ENCODE data around the gene AACS. TPM values are rescaled to one million over a fixed set of nuclear protein-coding genes. Genes with fewer than 3 reads are reported as not detected.

The AACS gene
- total and polyA plus RNA-seq, 2 of the 13 experiments (the other 11 are each of a cell fraction or from before 2014, with no cell fraction given), result 23.3 to 28.8 TPM

DNA sequence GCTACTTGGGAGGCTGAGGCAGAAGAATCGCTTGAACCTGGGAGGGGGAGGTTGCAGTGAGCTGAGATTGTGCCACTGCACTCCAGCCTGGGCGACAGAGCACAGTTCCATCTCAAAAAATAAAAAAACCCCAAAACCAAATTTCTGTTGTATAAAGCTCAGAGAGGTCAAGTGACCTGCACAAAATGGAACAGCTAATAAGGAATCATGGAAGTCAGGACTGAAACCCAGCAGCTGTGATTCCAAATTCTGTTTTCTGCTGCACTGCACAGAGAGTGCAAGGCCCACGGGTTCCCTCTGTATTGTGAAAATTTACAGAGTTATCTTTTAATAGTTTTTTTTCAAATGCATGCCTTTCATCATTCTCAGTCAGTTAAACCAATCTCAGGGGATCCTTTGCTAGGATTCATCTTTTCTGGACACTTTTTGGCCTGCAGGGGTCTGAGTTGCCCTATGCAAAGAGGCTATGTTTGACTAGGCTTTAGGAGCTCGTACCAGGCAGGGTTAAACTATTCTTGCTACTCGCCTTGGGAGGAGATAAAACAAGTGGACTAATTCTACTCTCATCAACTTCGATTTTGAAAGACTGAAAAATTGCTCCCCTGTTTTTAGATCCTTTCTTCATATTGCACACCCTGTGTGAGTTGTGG is 26.1 kb upstream of the AACS start:
- ATAC-seq, result 0 out of 3 replicates have a peak, but pooled peaks have one; percentile 33
- no TSS peak for BruUV-seq (replicated peaks)
- no peak for FAIRE-seq

DNA sequence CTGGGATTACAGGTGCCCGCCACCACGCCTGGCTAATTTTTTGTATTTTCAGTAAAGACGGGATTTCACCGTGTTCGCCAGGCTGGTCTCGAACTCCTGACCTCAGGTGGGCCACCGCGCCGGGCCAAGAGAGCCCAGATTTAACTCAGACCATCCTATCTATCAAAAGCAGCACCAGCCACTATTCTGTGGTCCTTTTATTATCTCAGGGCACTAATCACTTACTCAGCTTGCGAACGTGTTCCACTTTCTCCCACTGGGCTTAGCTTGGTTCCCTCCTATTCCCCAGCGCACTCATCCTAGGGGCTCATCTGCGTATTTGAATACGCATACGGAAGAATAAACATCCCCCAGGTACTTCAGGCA is 16.2 kb upstream of the AACS start:
- Histone ChIP-seq H3K9ac (ENCODE audit: insufficient read depth, low read depth, low read length) (no peak overlapping the region), H3K27me3 (ENCODE audit: control insufficient read depth in 1 of 2, insufficient read depth in 2 of 2, low read length in 2 of 2) (no peaks in the 10 kb centered on the region), H3K9me3 (ENCODE audit: low read length) (no peaks in the 10 kb centered on the region), H3K27ac (ENCODE audit: extremely low read length, insufficient read depth, low read length) (no peak overlapping the region), H4K20me1 (ENCODE audit: insufficient read depth, low read length) (no peaks in the 10 kb centered on the region), H3K4me2 (ENCODE audit: low read depth, low read length) (no peak overlapping the region), H3K4me1 (ENCODE audit: insufficient read depth, low read length) (no peaks in the 10 kb centered on the region), H3K4me3 (replicated peaks in 1 of 3; ENCODE audit: insufficient read depth in 1 of 3, low read depth in 2 of 3, low read length in 3 of 3) (no peak overlapping the region), H3K36me3 (replicated peaks in 1 of 2; ENCODE audit: control insufficient read depth in 1 of 2, insufficient read depth in 2 of 2, low read length in 2 of 2) (no peaks in the 10 kb centered on the region), H2AFZ (ENCODE audit: low read length) (no peak overlapping the region), H3K79me2 (ENCODE audit: insufficient read depth, low read length) (no peaks in the 10 kb centered on the region)
- DNase-seq (ENCODE audit: low spot score), result no peak
- no peak for FAIRE-seq
- in situ Hi-C loops (cut with HindIII; ENCODE audit: extremely low pct_ligation_motif_present, low pct_unique_long_range_greater_than_20kb), result no loop called here
- ChIA-PET POLR2A (no interaction called here), CTCF (ENCODE audit: low intra/inter-chr PET ratio, low total read pairs) (no interaction called here)
- WGBS (ENCODE audit: low lambda C conversion rate), result 96% methylated on average over 15 of the region's 15 CpGs
- BruUV-seq (replicated peaks), result no TSS peak
- intact Hi-C loops (cut with micrococcal nuclease; ENCODE audit: unreplicated experiment), result no loop called here
- ATAC-seq, result no peak
- TF ChIP-seq, protein P1, sequence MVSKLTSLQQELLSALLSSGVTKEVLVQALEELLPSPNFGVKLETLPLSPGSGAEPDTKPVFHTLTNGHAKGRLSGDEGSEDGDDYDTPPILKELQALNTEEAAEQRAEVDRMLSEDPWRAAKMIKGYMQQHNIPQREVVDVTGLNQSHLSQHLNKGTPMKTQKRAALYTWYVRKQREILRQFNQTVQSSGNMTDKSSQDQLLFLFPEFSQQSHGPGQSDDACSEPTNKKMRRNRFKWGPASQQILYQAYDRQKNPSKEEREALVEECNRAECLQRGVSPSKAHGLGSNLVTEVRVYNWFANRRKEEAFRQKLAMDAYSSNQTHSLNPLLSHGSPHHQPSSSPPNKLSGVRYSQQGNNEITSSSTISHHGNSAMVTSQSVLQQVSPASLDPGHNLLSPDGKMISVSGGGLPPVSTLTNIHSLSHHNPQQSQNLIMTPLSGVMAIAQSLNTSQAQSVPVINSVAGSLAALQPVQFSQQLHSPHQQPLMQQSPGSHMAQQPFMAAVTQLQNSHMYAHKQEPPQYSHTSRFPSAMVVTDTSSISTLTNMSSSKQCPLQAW (CRISPR knock-in tag; IDR thresholded peaks at IDR 0.05), result no peak
- TF ChIP-seq ARNTL (CRISPR knock-in tag; IDR thresholded peaks at IDR 0.05), result no peak
- TF ChIP-seq ZNF136 (CRISPR knock-in tag; IDR thresholded peaks at IDR 0.05; ENCODE audit: low read depth), result no peak
- TF ChIP-seq, protein P2, sequence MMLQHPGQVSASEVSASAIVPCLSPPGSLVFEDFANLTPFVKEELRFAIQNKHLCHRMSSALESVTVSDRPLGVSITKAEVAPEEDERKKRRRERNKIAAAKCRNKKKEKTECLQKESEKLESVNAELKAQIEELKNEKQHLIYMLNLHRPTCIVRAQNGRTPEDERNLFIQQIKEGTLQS (CRISPR knock-in tag; IDR thresholded peaks at IDR 0.05), result no peak
- TF ChIP-seq ZNF547 (CRISPR knock-in tag; IDR thresholded peaks at IDR 0.05), result no peak
- no peak for TF ChIP-seq KLF12 (CRISPR knock-in tag; IDR thresholded peaks at IDR 0.05; ENCODE audit: borderline replicate concordance)
- TF ChIP-seq SNRNP70 (IDR thresholded peaks at IDR 0.05; ENCODE audit: low read depth, low read length), result no peak
- no peak for TF ChIP-seq RBM39 (IDR thresholded peaks at IDR 0.05; ENCODE audit: low read depth, low read length, poor library complexity, severe bottlenecking)
- no peak for TF ChIP-seq NFIC (IDR thresholded peaks at IDR 0.05; ENCODE audit: low read length)

More for the DNA sequence above, 26.1 kb upstream of the AACS start:
- CTCF ChIA-PET (ENCODE audit: low intra/inter-chr PET ratio, low total read pairs), result no interaction called here
- no peak overlapping the region for H3K27ac ChIP-seq (ENCODE audit: extremely low read length, insufficient read depth, low read length)
- POLR2A ChIA-PET, result no interaction called here
- no peak for DNase-seq (ENCODE audit: low spot score)
- H3K4me2 ChIP-seq (ENCODE audit: low read depth, low read length), result no peak overlapping the region
- intact Hi-C loops (cut with micrococcal nuclease; ENCODE audit: unreplicated experiment), result no loop called here
- H3K4me1 ChIP-seq (ENCODE audit: insufficient read depth, low read length), result no peaks in the 10 kb centered on the region
- H2AFZ ChIP-seq (ENCODE audit: low read length), result no peak overlapping the region
- H3K79me2 ChIP-seq (ENCODE audit: insufficient read depth, low read length), result no peaks in the 10 kb centered on the region
- no peaks in the 10 kb centered on the region for H4K20me1 ChIP-seq (ENCODE audit: insufficient read depth, low read length)
- no peaks in the 10 kb centered on the region for H3K36me3 ChIP-seq (replicated peaks in 1 of 2; ENCODE audit: control insufficient read depth in 1 of 2, insufficient read depth in 2 of 2, low read length in 2 of 2)
- no peak overlapping the region for H3K9ac ChIP-seq (ENCODE audit: insufficient read depth, low read depth, low read length)
- no peaks in the 10 kb centered on the region for H3K9me3 ChIP-seq (ENCODE audit: low read length)
- H3K4me3 ChIP-seq (replicated peaks in 1 of 3; ENCODE audit: insufficient read depth in 1 of 3, low read depth in 2 of 3, low read length in 3 of 3), result no peak overlapping the region
- TF ChIP-seq ZNF768 (CRISPR knock-in tag; IDR thresholded peaks at IDR 0.05), result peak; percentile 56; the same call in 1 of the 2 replicates
- no peak for TF ChIP-seq FOXM1 (CRISPR knock-in tag; IDR thresholded peaks at IDR 0.05)
- no peak for TF ChIP-seq PPARG (CRISPR knock-in tag; conservative IDR thresholded peaks at IDR 0.05)
- no peak for TF ChIP-seq DPF2 (CRISPR knock-in tag; IDR thresholded peaks at IDR 0.05; ENCODE audit: borderline replicate concordance, low read depth)
- TF ChIP-seq, protein P3, sequence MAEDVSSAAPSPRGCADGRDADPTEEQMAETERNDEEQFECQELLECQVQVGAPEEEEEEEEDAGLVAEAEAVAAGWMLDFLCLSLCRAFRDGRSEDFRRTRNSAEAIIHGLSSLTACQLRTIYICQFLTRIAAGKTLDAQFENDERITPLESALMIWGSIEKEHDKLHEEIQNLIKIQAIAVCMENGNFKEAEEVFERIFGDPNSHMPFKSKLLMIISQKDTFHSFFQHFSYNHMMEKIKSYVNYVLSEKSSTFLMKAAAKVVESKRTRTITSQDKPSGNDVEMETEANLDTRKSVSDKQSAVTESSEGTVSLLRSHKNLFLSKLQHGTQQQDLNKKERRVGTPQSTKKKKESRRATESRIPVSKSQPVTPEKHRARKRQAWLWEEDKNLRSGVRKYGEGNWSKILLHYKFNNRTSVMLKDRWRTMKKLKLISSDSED (CRISPR knock-in tag; IDR thresholded peaks at IDR 0.05), result no peak
- no peak for TF ChIP-seq HNRNPH1 (optimal IDR thresholded peaks at IDR 0.05; ENCODE audit: low read depth, low read length)
- TF ChIP-seq, protein P4, sequence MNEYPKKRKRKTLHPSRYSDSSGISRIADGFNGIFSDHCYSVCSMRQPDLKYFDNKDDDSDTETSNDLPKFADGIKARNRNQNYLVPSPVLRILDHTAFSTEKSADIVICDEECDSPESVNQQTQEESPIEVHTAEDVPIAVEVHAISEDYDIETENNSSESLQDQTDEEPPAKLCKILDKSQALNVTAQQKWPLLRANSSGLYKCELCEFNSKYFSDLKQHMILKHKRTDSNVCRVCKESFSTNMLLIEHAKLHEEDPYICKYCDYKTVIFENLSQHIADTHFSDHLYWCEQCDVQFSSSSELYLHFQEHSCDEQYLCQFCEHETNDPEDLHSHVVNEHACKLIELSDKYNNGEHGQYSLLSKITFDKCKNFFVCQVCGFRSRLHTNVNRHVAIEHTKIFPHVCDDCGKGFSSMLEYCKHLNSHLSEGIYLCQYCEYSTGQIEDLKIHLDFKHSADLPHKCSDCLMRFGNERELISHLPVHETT (CRISPR knock-in tag; conservative IDR thresholded peaks at IDR 0.05), result no peak
- in situ Hi-C loops (cut with HindIII; ENCODE audit: extremely low pct_ligation_motif_present, low pct_unique_long_range_greater_than_20kb), result no loop called here
- 58% methylated on average over 6 of the region's 6 CpGs for WGBS (ENCODE audit: low lambda C conversion rate)
- no peaks in the 10 kb centered on the region for H3K27me3 ChIP-seq (ENCODE audit: control insufficient read depth in 1 of 2, insufficient read depth in 2 of 2, low read length in 2 of 2)
